Measurements from ENCODE around the gene MMP19.

GRCh38 chr12:55829967-55830600, 12.7 kb downstream of the MMP19 start:
- TF ChIP-seq CTCF (IDR thresholded peaks at IDR 0.05): peak; percentile 14
- no peak for TF ChIP-seq EZH2phosphoT487 (IDR thresholded peaks at IDR 0.05)
- no peak for TF ChIP-seq EZH2 (IDR thresholded peaks at IDR 0.05)

All from neural progenitor cell (in vitro differentiated cells).